GM12872 (cell line): ENCODE measurements around the gene PPARA.

Experiments
- TF ChIP-seq, protein P1 (sequence below): IDR thresholded peaks from 3 replicates; pipeline ENCODE4 v1.5.1; 2011; ENCODE audit warnings: low read depth, mild to moderate bottlenecking, low read length, moderate library complexity; ENCODE audit not compliant: insufficient read depth

The PPARA gene

DNA sequence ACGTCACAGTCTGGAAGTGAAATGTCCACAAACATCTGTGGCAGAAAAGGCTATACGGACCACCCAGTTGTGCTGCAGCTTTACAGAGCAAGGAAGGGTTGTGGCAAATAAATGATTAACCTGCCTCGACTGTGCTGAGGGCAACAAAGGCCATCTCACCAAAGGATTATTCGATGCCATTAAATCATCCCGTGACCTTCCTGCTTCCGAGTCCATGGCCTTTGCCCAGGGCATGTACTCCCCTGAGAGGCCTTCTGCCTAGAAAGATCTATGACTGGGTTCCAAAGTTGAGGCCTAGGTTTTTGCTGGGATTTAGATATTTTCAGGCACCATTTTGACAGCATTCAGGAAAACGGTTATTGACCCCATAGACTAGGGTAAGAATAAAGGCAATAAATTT, 90.6 kb downstream of the PPARA start:
- TF ChIP-seq, protein P1, sequence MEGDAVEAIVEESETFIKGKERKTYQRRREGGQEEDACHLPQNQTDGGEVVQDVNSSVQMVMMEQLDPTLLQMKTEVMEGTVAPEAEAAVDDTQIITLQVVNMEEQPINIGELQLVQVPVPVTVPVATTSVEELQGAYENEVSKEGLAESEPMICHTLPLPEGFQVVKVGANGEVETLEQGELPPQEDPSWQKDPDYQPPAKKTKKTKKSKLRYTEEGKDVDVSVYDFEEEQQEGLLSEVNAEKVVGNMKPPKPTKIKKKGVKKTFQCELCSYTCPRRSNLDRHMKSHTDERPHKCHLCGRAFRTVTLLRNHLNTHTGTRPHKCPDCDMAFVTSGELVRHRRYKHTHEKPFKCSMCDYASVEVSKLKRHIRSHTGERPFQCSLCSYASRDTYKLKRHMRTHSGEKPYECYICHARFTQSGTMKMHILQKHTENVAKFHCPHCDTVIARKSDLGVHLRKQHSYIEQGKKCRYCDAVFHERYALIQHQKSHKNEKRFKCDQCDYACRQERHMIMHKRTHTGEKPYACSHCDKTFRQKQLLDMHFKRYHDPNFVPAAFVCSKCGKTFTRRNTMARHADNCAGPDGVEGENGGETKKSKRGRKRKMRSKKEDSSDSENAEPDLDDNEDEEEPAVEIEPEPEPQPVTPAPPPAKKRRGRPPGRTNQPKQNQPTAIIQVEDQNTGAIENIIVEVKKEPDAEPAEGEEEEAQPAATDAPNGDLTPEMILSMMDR: no peak

DNA sequence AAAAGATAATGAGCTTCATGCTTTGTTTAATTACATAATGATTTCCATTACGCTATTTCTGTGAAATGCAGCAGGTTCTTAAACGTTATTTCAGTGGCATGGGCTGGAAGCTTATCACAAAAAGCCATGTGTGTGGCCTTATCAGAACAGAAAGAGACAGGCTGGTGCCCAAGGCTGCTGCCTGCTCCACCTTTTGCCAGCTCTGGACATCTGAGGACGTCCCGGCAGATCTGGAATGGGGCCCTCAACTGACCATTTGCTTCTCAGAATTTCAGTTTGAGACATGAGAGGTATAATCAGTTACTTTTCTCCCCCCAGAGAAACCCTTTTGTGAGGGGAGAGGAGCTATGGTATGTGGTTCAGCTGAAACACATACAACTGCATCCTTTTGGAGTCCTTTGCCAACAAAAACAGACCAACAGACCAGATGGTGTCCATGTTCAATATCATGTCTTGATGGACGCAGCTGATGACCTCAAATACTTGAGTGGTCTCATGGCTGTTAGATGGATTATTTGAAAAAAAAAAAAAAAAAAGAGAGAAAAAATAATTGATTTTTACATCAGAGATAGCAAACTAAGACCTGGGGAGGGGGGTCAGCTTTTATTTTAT, 91.2 kb downstream of the PPARA start:
- TF ChIP-seq, protein P1: no peak

DNA sequence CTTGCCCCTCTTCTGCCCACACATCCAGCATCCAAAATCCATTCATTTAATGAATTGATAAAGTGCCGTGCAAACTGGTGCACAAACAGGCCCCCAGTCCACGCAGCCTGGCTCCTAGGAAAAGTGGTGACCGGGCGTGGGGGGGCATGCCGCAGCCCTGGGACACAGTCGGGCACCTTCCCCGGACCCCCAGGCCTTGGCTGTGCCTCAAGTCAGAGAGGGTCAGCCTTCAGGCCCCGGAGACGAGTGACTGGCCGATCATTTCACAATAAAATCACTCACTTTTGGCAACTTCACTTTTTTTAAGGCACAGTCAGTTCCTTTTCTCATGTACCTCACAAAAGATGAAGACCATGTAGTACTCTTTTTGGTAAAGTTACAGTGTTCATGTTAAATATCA, 91.8 kb downstream of the PPARA start:
- TF ChIP-seq, protein P1: no peak

DNA sequence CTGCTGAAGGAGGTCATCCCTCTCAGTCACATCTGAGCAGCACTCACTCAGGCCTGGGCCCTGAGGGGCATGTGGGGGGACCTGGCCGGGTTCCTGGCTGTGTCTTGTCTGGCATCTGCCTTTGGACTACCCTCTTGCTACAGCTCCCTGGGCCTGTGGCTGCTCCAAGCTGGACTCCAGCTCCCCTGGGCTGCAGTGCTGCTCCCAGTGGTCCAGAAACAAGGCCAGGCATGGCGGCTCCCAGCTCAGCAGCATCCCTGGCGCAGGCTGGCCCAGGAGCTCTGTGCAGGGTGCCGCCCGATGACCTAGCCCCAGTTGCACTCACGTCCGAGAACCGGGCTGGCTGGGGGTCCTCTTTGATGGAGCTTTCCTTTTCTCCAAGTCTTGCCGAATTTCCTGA, 94.4 kb downstream of the PPARA start:
- TF ChIP-seq, protein P1: no peak

DNA sequence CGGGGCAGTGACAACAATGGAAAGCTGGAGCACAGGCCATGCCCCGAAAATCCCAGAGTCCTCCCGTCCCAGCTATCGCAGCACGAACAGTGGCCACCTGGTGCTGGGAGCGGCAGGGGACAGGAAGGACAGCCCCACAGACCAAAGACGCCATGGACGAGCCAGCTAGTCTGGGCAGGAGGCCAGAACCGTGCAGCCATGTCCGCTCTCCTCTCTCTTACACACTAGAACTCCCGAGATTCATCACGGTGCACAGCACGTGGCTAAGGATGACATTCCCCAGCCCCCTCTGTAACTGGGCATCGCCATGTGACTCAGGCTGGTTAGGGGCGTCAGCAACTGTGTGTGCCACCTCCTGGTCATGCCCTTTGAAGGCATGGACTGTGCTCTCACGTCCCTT, 95.2 kb downstream of the PPARA start:
- TF ChIP-seq, protein P1: no peak

DNA sequence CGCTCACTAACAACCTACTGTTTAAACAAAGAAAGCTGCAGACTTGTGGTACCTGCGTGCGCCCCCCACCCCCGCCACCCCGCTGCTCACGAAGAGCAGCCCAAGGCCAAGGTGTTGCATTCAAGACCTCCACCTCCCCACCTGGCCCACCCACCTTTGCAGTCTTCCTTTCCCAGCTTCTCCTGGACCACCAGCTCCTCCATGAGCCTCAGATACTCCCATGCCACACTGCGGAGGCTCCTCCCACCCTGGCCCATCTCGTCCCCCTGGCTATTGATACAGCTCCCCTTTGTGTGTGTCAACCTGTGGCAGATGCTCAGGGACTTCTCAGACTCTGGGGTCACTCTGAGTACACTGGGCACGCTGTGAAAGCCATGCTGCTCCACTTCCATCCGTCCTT, 95.9 kb downstream of the PPARA start:
- TF ChIP-seq, protein P1: no peak

DNA sequence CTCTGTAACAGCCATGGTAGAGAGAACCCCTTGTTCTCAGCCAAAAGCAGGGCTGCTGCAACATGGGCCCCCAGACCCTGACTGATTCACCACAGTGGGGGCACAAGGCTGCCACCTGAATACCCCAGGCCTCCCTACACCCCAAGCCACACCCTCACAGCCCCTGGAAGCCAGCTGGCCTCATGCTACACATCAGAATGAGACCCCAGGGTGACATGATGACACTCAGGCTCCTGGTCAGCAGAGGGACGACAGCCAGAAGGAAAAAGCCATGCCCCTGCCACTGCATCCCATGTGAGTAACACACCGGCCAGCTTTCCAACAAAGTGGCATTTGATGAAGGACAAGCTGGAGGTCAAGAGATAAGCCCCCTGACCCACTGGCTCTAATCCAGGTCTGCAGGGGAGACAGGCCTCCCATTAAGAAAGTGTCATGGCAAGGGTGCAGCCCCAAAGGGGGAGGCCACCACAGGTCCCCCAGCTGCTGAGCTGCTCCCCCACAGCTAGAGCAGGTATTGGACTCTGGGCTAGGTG, 97.2 kb downstream of the PPARA start:
- TF ChIP-seq, protein P1: no peak
